Measurements from ENCODE around the gene AMER3.
A peak's percentile ranks its signal among the peaks of the same experiment; 100 is the strongest.
"Not testable (repeated sequence)": the region's sequence is repeated elsewhere in the genome, so short reads cannot be mapped to it uniquely, and the experiment has no call there.

AMER3 gene

GRCh38 chr2:130755256-130756052 lies at the start of gene AMER3:
Gene AMER3, plus strand, starts transcription at chr2:130755540. Its CDS starts 6,533 bp downstream, at chr2:130762073.
- FAIRE-seq, result no peak
- DNase-seq (ENCODE audit: low spot score), result no peak

GRCh38 chr2:130714795-130715194 lies 40.5 kb upstream of the AMER3 start:
- DNase-seq (ENCODE audit: low spot score); FAIRE-seq: not testable (repeated sequence)

GRCh38 chr2:130720036-130720435 lies 35.3 kb upstream of the AMER3 start:
- DNase-seq (ENCODE audit: low spot score), result no peak
- no peak for FAIRE-seq

- DNase-seq (ENCODE audit: low spot score) (no peak), FAIRE-seq (no peak)
Measured at GRCh38 chr2:130720528-130720927, 34.8 kb upstream of the AMER3 start.

- no peak for FAIRE-seq
Measured at GRCh38 chr2:130724455-130724854, 30.9 kb upstream of the AMER3 start.

DNA sequence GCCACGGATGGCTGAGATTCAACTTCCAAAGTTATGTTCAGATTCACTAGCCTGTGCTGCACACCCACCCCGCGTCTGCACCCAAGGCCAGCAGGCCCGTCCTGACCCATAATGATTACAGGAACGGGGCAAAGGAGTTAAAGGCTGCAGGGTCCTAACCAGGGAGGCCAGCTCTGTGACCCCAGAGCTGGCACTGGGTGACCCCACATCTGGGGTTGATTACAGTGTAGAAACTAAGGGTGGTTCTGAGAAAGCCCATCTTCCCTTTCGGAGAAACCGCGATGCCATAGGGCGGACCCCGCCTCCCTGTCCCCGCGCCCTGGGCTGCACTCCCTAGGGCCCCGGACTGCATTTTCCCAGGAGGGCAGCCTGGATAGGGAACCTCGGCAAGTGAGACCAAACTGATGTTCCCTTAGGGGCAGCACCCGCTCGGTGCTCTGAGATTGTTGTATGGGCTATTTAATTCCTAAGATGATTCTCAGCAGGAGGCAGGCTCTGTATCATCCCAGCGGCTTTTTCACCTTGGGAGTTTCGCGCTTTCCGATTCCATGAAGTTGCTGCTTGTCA lies 28.6 kb upstream of the AMER3 start:
- DNase-seq (ENCODE audit: low spot score), result no peak
- FAIRE-seq, result no peak

More at GRCh38 chr2:130724455-130724854, 30.9 kb upstream of the AMER3 start:
- no peak for DNase-seq (ENCODE audit: low spot score)

DNA sequence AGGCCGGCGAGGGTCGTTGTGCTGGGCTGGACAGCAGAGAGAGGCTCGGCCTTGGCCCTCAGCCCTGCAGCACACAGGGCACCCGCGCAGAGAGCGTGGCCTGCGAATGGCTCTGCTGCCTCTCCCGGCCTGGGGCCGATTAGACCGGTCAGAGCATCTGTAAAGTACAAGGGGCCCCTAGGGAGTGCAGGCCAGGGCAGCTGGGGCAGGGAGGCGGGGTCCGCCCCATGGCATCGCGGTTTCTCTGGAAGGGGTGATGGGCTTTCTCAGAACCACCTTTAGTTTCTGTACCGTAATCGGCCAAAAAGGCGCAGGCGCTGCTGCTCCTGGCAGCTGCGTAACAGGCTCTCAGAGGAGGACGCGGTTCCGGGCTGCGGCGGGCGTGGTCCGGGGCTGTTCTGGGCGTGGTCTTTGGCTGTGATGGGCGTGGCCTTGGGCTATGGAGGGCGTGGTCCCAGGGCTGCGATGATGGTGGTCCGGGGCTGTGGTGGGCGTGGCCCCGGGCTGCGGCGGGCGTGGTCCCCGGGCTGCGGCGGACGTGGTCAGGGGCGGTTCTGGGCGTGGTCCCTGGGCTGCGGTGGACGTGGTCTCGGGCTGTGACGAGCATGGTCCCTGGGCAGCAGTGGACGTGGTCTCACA lies 27.9 kb upstream of the AMER3 start:
- DNase-seq (ENCODE audit: low spot score), result peak; percentile 5
- FAIRE-seq, result no peak

- DNase-seq (ENCODE audit: low spot score) (no peak), FAIRE-seq (no peak)
Measured at GRCh38 chr2:130728007-130728454, 27.3 kb upstream of the AMER3 start.

DNA sequence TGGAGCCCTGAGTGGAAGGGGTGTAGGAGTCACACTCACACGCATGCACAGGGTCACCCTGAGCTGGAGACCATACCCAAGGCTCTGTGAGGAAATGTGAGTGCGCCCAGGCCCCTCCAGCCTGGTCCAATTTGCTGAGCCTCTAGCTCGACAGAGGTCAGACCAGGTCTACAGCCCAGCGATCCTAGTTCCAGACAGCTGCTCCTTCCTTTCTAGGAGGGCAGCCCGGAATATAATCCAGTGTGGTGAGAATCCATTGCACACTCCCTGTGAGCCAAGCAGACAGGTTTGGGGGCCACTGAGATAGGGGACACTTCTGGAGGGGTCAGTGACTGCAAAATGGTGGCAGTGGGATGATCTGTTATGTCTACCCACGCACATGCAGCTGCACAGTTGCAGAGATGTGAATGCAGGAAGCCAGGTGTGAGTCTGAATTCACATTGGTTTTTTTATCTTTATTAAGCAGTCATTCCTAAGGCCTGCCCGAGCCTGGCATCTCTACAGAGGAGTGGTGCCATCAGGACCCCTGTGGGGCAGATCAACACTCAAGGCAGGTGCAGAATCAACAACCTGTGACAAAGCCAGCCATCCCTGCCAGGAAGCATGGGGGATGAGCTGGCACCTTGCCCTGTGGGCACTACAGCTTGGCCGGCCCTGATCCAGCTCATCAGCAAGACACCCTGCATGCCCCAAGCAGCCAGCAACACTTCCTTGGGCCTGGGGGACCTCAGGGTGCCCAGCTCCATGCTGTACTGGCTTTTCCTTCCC lies 26.6 kb upstream of the AMER3 start, which contains the start of gene GPR148:
Gene GPR148, plus strand, starts transcription at position 522 of the 768 bp plus-strand sequence. Its CDS starts 82 bp downstream, at position 604.
- DNase-seq (ENCODE audit: low spot score) (no peak), FAIRE-seq (no peak)

GRCh38 chr2:130729322-130730299 lies 25.7 kb upstream of the AMER3 start:
- DNase-seq (ENCODE audit: low spot score) (no peak), FAIRE-seq (no peak)

DNA sequence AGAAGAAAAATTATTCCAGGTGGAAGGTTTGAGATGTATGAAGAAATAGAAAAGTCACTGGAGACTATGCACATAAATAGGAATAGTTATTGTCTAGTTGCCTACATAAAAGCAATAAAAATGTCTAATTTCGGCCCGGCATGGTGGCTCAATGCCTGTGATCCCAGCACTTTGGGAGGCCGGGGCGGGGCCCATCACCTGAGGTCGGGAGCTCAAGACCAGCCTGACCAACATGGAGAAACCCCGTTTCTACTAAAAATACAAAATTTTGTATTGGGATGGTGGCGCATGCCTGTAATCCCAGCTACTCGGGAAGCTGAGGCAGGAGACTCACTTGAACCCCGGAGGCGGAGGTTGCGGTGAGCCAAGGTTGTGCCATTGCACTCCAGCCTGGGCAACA lies 23.1 kb upstream of the AMER3 start:
- FAIRE-seq; DNase-seq (ENCODE audit: low spot score): not testable (repeated sequence)

DNA sequence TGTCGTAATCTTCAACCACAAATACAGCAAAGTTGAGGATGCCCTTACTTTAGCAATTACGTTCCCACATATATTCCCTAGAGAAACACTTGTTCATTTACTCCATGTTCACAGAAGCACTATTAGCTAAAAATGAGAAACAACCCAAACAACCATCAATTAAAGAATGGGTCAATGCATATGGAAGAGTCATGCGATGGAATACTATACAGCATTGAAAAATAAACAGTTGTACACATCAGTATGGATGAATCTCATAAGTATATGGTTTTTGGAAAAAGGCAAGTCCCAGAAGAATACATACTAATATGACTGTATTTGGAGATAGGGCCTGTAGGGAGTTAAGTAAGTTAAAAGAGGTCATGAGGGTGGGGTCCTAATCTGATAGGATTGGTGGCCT lies 20.1 kb upstream of the AMER3 start:
- FAIRE-seq (no peak), DNase-seq (ENCODE audit: low spot score) (no peak)

GRCh38 chr2:130736487-130736886 lies 18.9 kb upstream of the AMER3 start:
- no peak for FAIRE-seq

DNA sequence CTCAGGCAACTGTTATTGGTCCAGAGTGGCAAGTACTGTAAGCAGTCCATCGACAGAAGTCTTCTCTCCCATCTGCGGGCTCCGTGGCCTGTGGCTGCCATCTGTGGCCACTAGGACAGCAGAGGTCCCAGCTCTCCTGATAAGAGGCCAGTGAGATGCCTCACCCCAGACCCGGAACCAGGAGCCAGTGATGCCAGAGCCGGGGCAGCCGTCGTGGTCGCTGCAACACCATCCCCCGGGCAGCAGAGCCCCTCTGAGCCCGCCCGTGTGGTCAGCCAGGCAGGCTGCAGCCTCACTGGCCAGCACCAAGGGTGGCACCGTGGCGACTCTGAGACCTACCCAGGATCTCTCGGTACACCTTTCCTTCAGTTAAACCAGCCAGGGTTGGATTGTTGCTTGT lies 17.7 kb upstream of the AMER3 start:
- no peak for FAIRE-seq
- DNase-seq (ENCODE audit: low spot score), result no peak

More at GRCh38 chr2:130736487-130736886, 18.9 kb upstream of the AMER3 start:
- no peak for DNase-seq (ENCODE audit: low spot score)

DNA sequence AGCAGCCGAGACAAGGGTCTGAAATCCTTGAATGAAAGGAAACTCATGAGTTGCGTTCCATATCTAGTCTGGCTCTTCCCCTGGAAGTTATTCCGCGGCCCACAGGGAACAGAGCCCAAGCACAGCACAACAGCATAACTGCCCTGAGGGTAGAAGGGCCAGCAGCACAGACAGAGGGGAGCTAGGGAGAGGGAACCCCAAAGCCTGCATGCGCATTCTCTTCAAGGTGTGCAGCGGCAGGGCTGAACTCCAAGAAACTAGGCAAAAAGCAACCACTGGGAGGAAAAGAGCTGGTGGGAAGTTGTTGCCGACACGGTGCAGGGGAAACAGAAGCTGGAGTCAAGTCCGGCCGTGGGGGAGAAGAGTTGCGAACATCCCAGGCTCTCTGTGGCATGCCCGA lies 14.7 kb upstream of the AMER3 start:
- FAIRE-seq, result no peak
- no peak for DNase-seq (ENCODE audit: low spot score)

DNA sequence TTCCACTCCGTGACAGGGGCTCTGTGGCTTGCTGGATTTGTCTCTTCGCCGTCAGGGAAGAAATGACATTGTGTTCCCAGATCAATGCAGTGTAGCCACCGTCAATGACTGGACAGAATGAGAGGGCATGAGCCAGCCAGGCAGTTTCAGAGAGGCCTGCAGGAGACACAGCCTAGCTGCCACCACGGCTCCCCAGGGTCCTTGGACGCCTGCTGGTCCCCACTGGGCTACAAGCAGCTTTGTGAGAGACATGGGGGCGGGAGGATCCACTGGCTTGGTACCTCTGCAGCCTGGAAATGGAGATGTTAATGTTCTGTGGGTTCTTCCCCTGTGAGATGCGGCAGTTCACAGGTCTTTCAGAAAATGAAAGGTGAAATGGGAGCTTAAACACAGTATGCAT lies 12.1 kb upstream of the AMER3 start:
- DNase-seq (ENCODE audit: low spot score) (no peak), FAIRE-seq (no peak)

DNA sequence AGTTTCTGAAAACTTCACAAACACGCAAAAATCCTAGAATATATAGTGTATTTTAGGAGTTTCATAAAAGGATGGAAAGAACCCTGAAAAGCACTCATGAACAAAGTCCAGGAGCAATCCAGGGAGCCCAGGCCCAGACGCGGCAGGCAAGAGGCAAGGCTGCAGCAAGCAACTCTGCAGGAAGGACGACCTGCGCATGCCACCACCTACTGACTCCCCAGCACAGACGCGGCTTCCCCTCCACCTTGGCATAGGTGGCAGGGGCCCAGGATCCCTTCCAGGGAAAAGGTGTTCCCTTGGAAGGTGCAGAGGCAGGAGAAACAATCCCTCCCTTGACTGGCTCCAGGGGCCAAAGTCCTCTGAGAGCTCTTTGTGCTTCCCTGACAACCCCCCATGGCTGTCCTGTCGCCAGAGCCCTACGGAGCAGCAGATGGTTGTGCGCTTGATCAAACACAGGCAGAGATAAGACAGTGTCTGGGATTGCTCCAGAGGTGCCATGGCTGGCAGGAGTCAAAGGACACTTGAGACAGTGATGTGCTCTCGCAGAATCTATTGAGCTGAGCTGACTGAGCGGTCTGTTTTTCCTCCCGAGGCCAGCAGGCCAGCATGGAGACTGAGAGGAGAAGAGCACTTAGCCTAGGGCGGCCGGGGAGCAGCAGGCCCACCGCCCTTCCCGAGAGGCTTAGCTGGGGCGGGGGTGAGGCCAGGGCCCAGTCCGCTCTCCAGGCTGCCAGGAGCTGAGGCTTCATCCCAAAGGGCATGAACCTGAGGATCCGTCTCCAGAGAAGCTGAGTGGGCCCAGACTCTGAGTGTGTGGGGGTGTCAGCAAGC lies 10.8 kb upstream of the AMER3 start:
- DNase-seq (ENCODE audit: low spot score) (no peak), FAIRE-seq (no peak)

GRCh38 chr2:130749078-130749477 lies 6.3 kb upstream of the AMER3 start:
- DNase-seq (ENCODE audit: low spot score) (no peak), FAIRE-seq (no peak)

- FAIRE-seq (no peak), DNase-seq (ENCODE audit: low spot score) (no peak)
Measured at GRCh38 chr2:130749641-130750040, 5.7 kb upstream of the AMER3 start.

Data from RCC 7860 (cell line).